H1 (cell line): ENCODE data around the gene GLTPD2. TPM values are rescaled to one million over a fixed set of nuclear protein-coding genes. Genes with fewer than 3 reads are reported as not detected.
A peak's percentile ranks its signal among the peaks of the same experiment; 100 is the strongest.

ENCODE experiments used
- CTCF ChIA-PET: fragments of 300-600 bp; sonication (Branson Sonifier 250); formaldehyde crosslinking; loops from one replicate; lab custom pipeline; 2021; ENCODE audit not compliant: partially characterized antibody; lab: Charles Lee
- POLR2A ChIA-PET: fragments of 300-600 bp; sonication (Branson Sonifier 250); formaldehyde crosslinking; loops from one replicate; lab custom pipeline; 2021; ENCODE audit warnings: inconsistent platforms; ENCODE audit not compliant: partially characterized antibody; lab: Charles Lee
- DNase-seq, 2 experiments: peaks; one replicate each; pipeline versions ENCODE4 v3.0.0 to v3.0.0-alpha.2; 2010 to 2022; ENCODE audit warnings: low spot score in 2 of 2, low read depth in 1 of 2, mixed read lengths in 1 of 2
- FAIRE-seq: peaks from 2 replicates; lab custom pipeline; 2011; peaks lifted over from hg19 to GRCh38; lab: Jason Lieb, UNC
- H2AFZ ChIP-seq: 2 replicates; pipeline ENCODE4 v1.8.1; 2012; ENCODE audit warnings: low read length, inconsistent platforms
- H2AK5ac ChIP-seq: 2 replicates; pipeline ENCODE4 v1.6.1; 2013; ENCODE audit warnings: low read depth, low read length
- H2BK120ac ChIP-seq: replicated peaks from 2 replicates; pipeline ENCODE3; 2013; ENCODE audit warnings: low read depth, low read length, inconsistent platforms
- H2BK12ac ChIP-seq: 2 replicates; pipeline ENCODE4 v1.6.1; 2013; ENCODE audit warnings: low read depth, low read length
- H2BK15ac ChIP-seq: 2 replicates; pipeline ENCODE4 v1.6.1; 2013; ENCODE audit warnings: low read length
- H2BK20ac ChIP-seq: 2 replicates; pipeline ENCODE4 v1.6.1; 2013; ENCODE audit warnings: low read length
- H2BK5ac ChIP-seq: 2 replicates; pipeline ENCODE4 v1.6.1; 2013; ENCODE audit warnings: low read depth, low read length
- H3K14ac ChIP-seq: 2 replicates; pipeline ENCODE4 v1.6.1; 2013; ENCODE audit warnings: inconsistent platforms; ENCODE audit not compliant: insufficient read length
- H3K18ac ChIP-seq: 2 replicates; pipeline ENCODE4 v1.6.1; 2013; ENCODE audit warnings: low read length; ENCODE audit errors: extremely low read depth
- H3K23ac ChIP-seq: 2 replicates; pipeline ENCODE4 v1.6.1; 2013; ENCODE audit warnings: inconsistent platforms; ENCODE audit not compliant: insufficient read length
- H3K23me2 ChIP-seq: 2 replicates; pipeline ENCODE4 v1.6.1; 2013; ENCODE audit warnings: low read depth, low read length
- H3K27ac ChIP-seq: 2 replicates; pipeline ENCODE4 v1.6.1; 2011; ENCODE audit warnings: low read depth, low read length, inconsistent platforms
- H3K27me3 ChIP-seq, 4 experiments: replicated peaks in 1 of 4; 1 replicate in 1 of 4; 2 replicates in 3 of 4; pipeline versions ENCODE4 v1.6.1 to v1.8.1; 2011 to 2013; ENCODE audit warnings: low read length in 3 of 4, mild to moderate bottlenecking in 3 of 4, inconsistent platforms in 2 of 4, mixed read lengths in 2 of 4, moderate library complexity in 1 of 4; ENCODE audit not compliant: control insufficient read depth in 3 of 4, insufficient read depth in 3 of 4; ENCODE audit errors: extremely low read depth in 1 of 4
- H3K36me3 ChIP-seq, 4 experiments: 2 replicates each; pipeline versions ENCODE4 v1.6.1 to v1.8.1; 2011 to 2013; ENCODE audit warnings: mild to moderate bottlenecking in 4 of 4, low read length in 3 of 4, moderate library complexity in 2 of 4, control low read depth in 1 of 4, inconsistent platforms in 1 of 4; ENCODE audit not compliant: insufficient read depth in 4 of 4, control insufficient read depth in 2 of 4
- H3K4ac ChIP-seq: replicated peaks from 2 replicates; pipeline ENCODE3; 2013; ENCODE audit warnings: low read length, low read depth, mixed read lengths, inconsistent platforms; ENCODE audit not compliant: insufficient read length
- H3K4me1 ChIP-seq, 4 experiments: replicated peaks in 1 of 4; 1 replicate in 1 of 4; 2 replicates in 3 of 4; pipeline versions ENCODE4 v1.6.1 to v1.8.1; 2011 to 2013; ENCODE audit warnings: low read length in 3 of 4, inconsistent platforms in 2 of 4, mixed read lengths in 1 of 4; ENCODE audit not compliant: insufficient read depth in 4 of 4, control insufficient read depth in 3 of 4
- H3K4me2 ChIP-seq, 2 experiments: 2 replicates each; pipeline versions ENCODE4 v1.6.1 to v1.8.1; 2011 to 2013; ENCODE audit warnings: low read depth in 2 of 2, low read length in 2 of 2, control low read depth in 1 of 2, inconsistent platforms in 1 of 2, mild to moderate bottlenecking in 1 of 2; ENCODE audit not compliant: insufficient read depth in 1 of 2
- H3K4me3 ChIP-seq, 4 experiments: fragments of 200-600, 300-600 bp in 1 of 4; sonication (generic), shearing (Covaris generic), sonication (Bioruptor Twin) in 1 of 4; 2 replicates each; pipeline versions ENCODE4 v1.5.1 to v1.8.1; 2011 to 2016; ENCODE audit warnings: low read length in 4 of 4, low read depth in 3 of 4, control low read depth in 2 of 4, inconsistent platforms in 2 of 4, mild to moderate bottlenecking in 2 of 4, mixed read lengths in 1 of 4, moderate library complexity in 1 of 4; ENCODE audit not compliant: insufficient read depth in 2 of 4; ENCODE audit errors: extremely low read depth in 1 of 4
- H3K56ac ChIP-seq: replicated peaks from 2 replicates; pipeline ENCODE3; 2013; ENCODE audit warnings: low read depth, mild to moderate bottlenecking, mixed read lengths, low read length, inconsistent platforms; ENCODE audit not compliant: insufficient read length
- H3K79me1 ChIP-seq: 2 replicates; pipeline ENCODE4 v1.6.1; 2013; ENCODE audit warnings: low read depth, low read length, control low read depth
- H3K79me2 ChIP-seq, 2 experiments: 2 replicates each; pipeline versions ENCODE4 v1.6.1 to v1.8.1; 2012 to 2013; ENCODE audit warnings: low read length in 2 of 2, mild to moderate bottlenecking in 2 of 2, inconsistent platforms in 1 of 2; ENCODE audit not compliant: insufficient read depth in 2 of 2, control insufficient read depth in 1 of 2
- H3K9ac ChIP-seq, 4 experiments: replicated peaks in 1 of 4; 1 replicate in 1 of 4; 2 replicates in 3 of 4; pipeline versions ENCODE4 v1.6.1 to v1.8.1; 2011 to 2013; ENCODE audit warnings: low read depth in 3 of 4, low read length in 3 of 4, control low read depth in 2 of 4, mild to moderate bottlenecking in 2 of 4, moderate library complexity in 2 of 4, inconsistent platforms in 1 of 4; ENCODE audit errors: extremely low read depth in 1 of 4
- H3K9me3 ChIP-seq, 2 experiments: 2 replicates each; pipeline versions ENCODE4 v1.6.1 to v1.8.1; 2012 to 2013; ENCODE audit warnings: mild to moderate bottlenecking in 2 of 2, moderate library complexity in 2 of 2, control low read depth in 1 of 2, inconsistent platforms in 1 of 2, low read depth in 1 of 2, low read length in 1 of 2, mixed read lengths in 1 of 2; ENCODE audit not compliant: insufficient read depth in 2 of 2
- H4K20me1 ChIP-seq, 2 experiments: replicated peaks in 1 of 2; 2 replicates each; pipeline versions ENCODE3 to v1.8.1; 2011 to 2013; ENCODE audit warnings: inconsistent platforms in 2 of 2, low read length in 2 of 2, mild to moderate bottlenecking in 1 of 2; ENCODE audit not compliant: insufficient read depth in 2 of 2, control insufficient read depth in 1 of 2
- H4K5ac ChIP-seq: 2 replicates; pipeline ENCODE4 v1.6.1; 2013; ENCODE audit warnings: low read length, low read depth, mixed read lengths, inconsistent platforms; ENCODE audit not compliant: insufficient read length
- H4K8ac ChIP-seq: 2 replicates; pipeline ENCODE4 v1.8.0; 2013; ENCODE audit warnings: mild to moderate bottlenecking, moderate library complexity, low read length, inconsistent platforms; ENCODE audit not compliant: insufficient read depth; ENCODE audit errors: extremely low read depth
- H4K91ac ChIP-seq: replicated peaks from 2 replicates; pipeline ENCODE3; 2013; ENCODE audit warnings: low read length, mixed read lengths, inconsistent platforms; ENCODE audit not compliant: insufficient read length
- BCL11A ChIP-seq, 2 experiments: IDR thresholded peaks; one replicate each; pipeline ENCODE4 v1.6.1; 2011; ENCODE audit warnings: low read depth in 2 of 2, low read length in 2 of 2, mild to moderate bottlenecking in 2 of 2
- EZH2 ChIP-seq: fragments of 200-600 bp; sonication (generic); IDR thresholded peaks from 2 replicates; pipeline ENCODE4 v1.7.1; 2012; ENCODE audit warnings: low read depth, mild to moderate bottlenecking, moderate library complexity, low read length, inconsistent platforms; ENCODE audit not compliant: severe bottlenecking
- FOSL1 ChIP-seq: IDR thresholded peaks from 2 replicates; pipeline ENCODE4 v1.6.1; 2011; ENCODE audit warnings: mild to moderate bottlenecking, low read depth, low read length, moderate library complexity; ENCODE audit not compliant: insufficient read depth
- HDAC2 ChIP-seq, 2 experiments: fragments of 300-600 bp in 1 of 2; sonication (generic) in 1 of 2; IDR thresholded peaks; 2 replicates each; pipeline ENCODE4 v1.6.1; 2011 to 2012; ENCODE audit warnings: low read depth in 2 of 2, low read length in 2 of 2, mild to moderate bottlenecking in 2 of 2, moderate library complexity in 2 of 2, borderline replicate concordance in 1 of 2, inconsistent platforms in 1 of 2
- HDAC6 ChIP-seq: IDR thresholded peaks from one replicate; pipeline ENCODE4 v1.7.1; 2012; ENCODE audit warnings: low read depth, mild to moderate bottlenecking, inconsistent platforms, low read length, moderate library complexity
- NRF1 ChIP-seq: IDR thresholded peaks from 2 replicates; pipeline ENCODE4 v1.6.1; 2011; ENCODE audit warnings: mild to moderate bottlenecking, low read depth, low read length, improper control_type of control experiment
- RFX5 ChIP-seq: IDR thresholded peaks from 2 replicates; pipeline ENCODE4 v1.6.1; 2011; ENCODE audit warnings: low read depth, low read length, improper control_type of control experiment, borderline replicate concordance
- RNF2 ChIP-seq: fragments of 200-900, 300-1000 bp; sonication (generic); IDR thresholded peaks from 2 replicates; pipeline ENCODE4 v1.7.1; 2016; ENCODE audit warnings: borderline replicate concordance, low read depth, mild to moderate bottlenecking, antibody characterized with exemption, low read length; ENCODE audit not compliant: poor library complexity, severe bottlenecking; ENCODE audit errors: missing control alignments
- SIRT6 ChIP-seq: IDR thresholded peaks from one replicate; pipeline ENCODE4 v1.7.1; 2012; ENCODE audit warnings: low read length, inconsistent platforms
- TAF7 ChIP-seq: optimal IDR thresholded peaks from 2 replicates; pipeline ENCODE3; 2011; ENCODE audit warnings: low read depth, mild to moderate bottlenecking, inconsistent platforms, low read length, moderate library complexity, borderline replicate concordance
- ZNF274 ChIP-seq: IDR thresholded peaks from 2 replicates; pipeline ENCODE4 v1.7.0; 2012; ENCODE audit warnings: low read length, borderline replicate concordance; ENCODE audit errors: extremely low read depth
- WGBS, 2 experiments: shearing (Covaris generic) in 1 of 2; methylation state at CpG; one replicate each; pipeline versions ENCODE4 v1.1.6 to v1.1.7; 2013 to 2015; ENCODE audit warnings: low lambda C conversion rate in 2 of 2, mixed read lengths in 2 of 2, inconsistent platforms in 1 of 2, low coverage in 1 of 2, missing lambda C conversion rate in 1 of 2; ENCODE audit not compliant: insufficient replicate concordance in 2 of 2, insufficient coverage in 1 of 2, insufficient read length in 1 of 2; ENCODE audit errors: extremely low coverage in 1 of 2, missing lambda C conversion rate in 1 of 2; 5-methylcytosine and 5-hydroxymethylcytosine counted together
- polyA plus RNA-seq, 7 experiments: library from polyadenylated mRNA; depleted of rRNA in 3 of 7; stranded (reverse) in 5 of 7; unstranded in 2 of 7; fragments of >200 nt in 5 of 7; fragments of 200-250 nt in 2 of 7; gene quantifications; 1 replicate in 5 of 7; 2 replicates in 1 of 7; 4 replicates in 1 of 7; pipeline versions ENCODE4 v1.2.1 to v1.2.3, GENCODE V29; 2011 to 2013; ENCODE audit warnings: missing spikeins in 2 of 7, mixed read lengths in 2 of 7
- total RNA-seq: library from RNA; stranded (reverse); fragmentation: NEBNext Ultra II Directional; extraction: Animal tissue kit (Norgen Biotek cat#: 25700); gene quantifications from 2 replicates; pipeline ENCODE4 v1.2.1, GENCODE V29; 2021
- TF ChIP-seq, protein P1 (sequence below): IDR thresholded peaks from 2 replicates; pipeline ENCODE4 v1.6.1; 2012; ENCODE audit warnings: inconsistent platforms

Gene GLTPD2
- total and polyA plus RNA-seq, 2 of the 8 experiments (the other 6 are each of a cell fraction or from before 2014, with no cell fraction given) = not detected

DNA sequence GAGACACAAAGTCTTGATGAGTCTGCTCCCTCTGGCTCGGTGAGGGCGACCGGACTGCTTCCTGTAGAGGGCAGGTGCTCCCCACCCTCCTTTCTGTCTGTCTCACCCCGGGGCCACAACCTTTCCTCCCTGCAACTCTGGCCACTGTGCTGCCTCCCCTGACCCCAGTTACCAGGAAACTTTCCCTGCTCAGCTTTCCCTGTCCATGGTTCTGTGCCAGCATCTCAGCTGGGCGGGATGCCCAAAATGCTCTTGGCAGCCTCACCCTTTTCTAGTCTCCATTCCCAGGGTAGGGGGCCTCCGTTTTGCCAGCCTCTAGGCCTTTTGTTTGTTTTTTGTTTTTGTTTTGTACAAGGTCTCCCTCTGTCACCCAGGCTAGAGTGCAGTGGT is 19.6 kb downstream of the GLTPD2 start:
- H3K23me2 ChIP-seq = peaks cover 6% of the 10 kb centered on the region; the same call in 1 of the 2 replicates
- peaks cover 0 to 22% (median 5%) of the 10 kb centered on the region in 4 experiments; a peak in 5 of 8 replicates for H3K36me3 ChIP-seq
- H3K79me1 ChIP-seq = no peaks in the 10 kb centered on the region
- no peak overlapping the region for H2BK120ac ChIP-seq
- H3K27me3 ChIP-seq = no peaks in the 10 kb centered on the region; a peak in 1 of 7 replicates
- WGBS, 2 experiments = 82% methylated on average over 6 of the region's 6 CpGs; no CpG with 5 or more reads in 1 of the 2 experiments
- no peak overlapping the region for H2BK5ac ChIP-seq
- no peak for DNase-seq
- H3K4me3 ChIP-seq = peak overlapping the region in 1 of 4 experiments; percentile 97; a peak in 1 of 8 replicates
- H3K79me2 ChIP-seq = 0 out of 4 replicates have a peak, but pooled peaks cover 0 to 3% of the 10 kb centered on the region in 2 experiments
- H3K4me2 ChIP-seq = peak overlapping the region in 1 of 2 experiments; percentile 75; a peak in 1 of 4 replicates
- ChIA-PET CTCF (interaction anchor here (0.7 to 3.0 kb wide), 7 partner anchors 9 to 98 kb away, joined by 3 to 14 read pairs (median 4); partner anchors contain the start of genes ARRB2 and VMO1), POLR2A (interaction anchor here (0.6 to 3.2 kb wide), 8 partner anchors 11 to 131 kb away, joined by 3 to 15 read pairs (median 4); partner anchors contain the start of genes RNF167 and SLC25A11)
- H3K9me3 ChIP-seq = no peaks in the 10 kb centered on the region
- no peak overlapping the region for H2BK15ac ChIP-seq
- H3K14ac ChIP-seq = no peak overlapping the region
- peaks cover 0 to 5% (median 4%) of the 10 kb centered on the region in 4 experiments; a peak in 3 of 7 replicates for H3K4me1 ChIP-seq
- no peak overlapping the region for H3K18ac ChIP-seq
- H4K5ac ChIP-seq = no peak overlapping the region
- H3K4ac ChIP-seq = no peak overlapping the region
- no peak overlapping the region for H2BK20ac ChIP-seq
- no peak overlapping the region for H4K91ac ChIP-seq
- H4K20me1 ChIP-seq = peaks cover 0 to 1% of the 10 kb centered on the region in 2 experiments
- H3K9ac ChIP-seq = no peak overlapping the region
- FAIRE-seq = no peak
- no peak overlapping the region for H3K27ac ChIP-seq
- H2BK12ac ChIP-seq = no peak overlapping the region
- H4K8ac ChIP-seq = no peak overlapping the region
- no peak overlapping the region for H3K56ac ChIP-seq
- no peak overlapping the region for H2AFZ ChIP-seq
- no peak overlapping the region for H2AK5ac ChIP-seq
- no peak overlapping the region for H3K23ac ChIP-seq
- no peak for TF ChIP-seq HDAC6
- TF ChIP-seq, protein P1, sequence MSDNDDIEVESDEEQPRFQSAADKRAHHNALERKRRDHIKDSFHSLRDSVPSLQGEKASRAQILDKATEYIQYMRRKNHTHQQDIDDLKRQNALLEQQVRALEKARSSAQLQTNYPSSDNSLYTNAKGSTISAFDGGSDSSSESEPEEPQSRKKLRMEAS = no peak
- TF ChIP-seq TAF7 = no peak
- TF ChIP-seq HDAC2 (IDR thresholded peaks at IDR 0.05; ENCODE audit: borderline replicate concordance in 1 of 2, low read depth in 2 of 2, low read length in 2 of 2) = no peak
- no peak for TF ChIP-seq RFX5
- no peak for TF ChIP-seq EZH2
- TF ChIP-seq RNF2 = no peak
- TF ChIP-seq ZNF274 = no peak
- no peak for TF ChIP-seq BCL11A (IDR thresholded peaks at IDR 0.05; ENCODE audit: low read depth in 2 of 2, low read length in 2 of 2)
- TF ChIP-seq FOSL1 = no peak
- no peak for TF ChIP-seq NRF1
- no peak for TF ChIP-seq SIRT6
